ENCODE data around the gene USPL1. TPM values are rescaled to one million over a fixed set of nuclear protein-coding genes. Genes with fewer than 3 reads are reported as not detected.

Gene USPL1
- total RNA-seq, 1 experiment from 2014 or later, result 10.7 TPM

DNA sequence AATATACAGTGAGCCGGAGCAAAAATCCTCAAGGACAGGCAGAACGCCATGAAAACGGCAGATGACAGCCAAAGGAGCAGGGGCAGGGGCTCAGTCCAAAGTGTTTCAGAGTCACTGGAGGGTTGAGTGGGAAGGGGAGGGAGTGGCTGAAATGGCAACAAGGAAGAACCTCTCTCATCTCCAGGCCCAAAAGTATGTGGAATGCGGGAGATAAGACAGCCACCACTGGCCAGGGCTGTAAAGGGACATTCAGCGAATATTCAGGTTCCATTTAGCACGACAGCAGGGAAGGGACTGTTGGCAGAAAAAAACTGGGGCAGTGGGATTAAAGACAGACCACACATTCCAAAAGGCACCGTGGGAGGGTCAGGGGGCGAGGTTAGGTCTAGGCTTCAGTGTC, 48.4 kb downstream of the USPL1 start:
- no peaks in the 10 kb centered on the region for H3K9me3 ChIP-seq (ENCODE audit: insufficient read depth, low read depth)
- H3K4me2 ChIP-seq, result no peak overlapping the region
- H3K4me3 ChIP-seq, result no peak overlapping the region
- POLR2A ChIA-PET (ENCODE audit: unreplicated experiment), result no interaction called here
- H3F3A ChIP-seq (ENCODE audit: insufficient read depth, low read depth), result no peaks in the 10 kb centered on the region
- no peak overlapping the region for H2AFZ ChIP-seq
- TF ChIP-seq EZH2 (IDR thresholded peaks at IDR 0.05; ENCODE audit: low read depth), result no peak
- DNase-seq, result no peak
- H3K27ac ChIP-seq, result no peak overlapping the region
- no peaks in the 10 kb centered on the region for H3K27me3 ChIP-seq (ENCODE audit: insufficient read depth, low read depth)
- no peaks in the 10 kb centered on the region for H3K9me2 ChIP-seq (ENCODE audit: insufficient read depth)
- H3K79me2 ChIP-seq (ENCODE audit: low read depth), result no peaks in the 10 kb centered on the region
- CTCF ChIA-PET, result no interaction called here
- H3K36me3 ChIP-seq (ENCODE audit: low read depth), result no peaks in the 10 kb centered on the region
- H3K4me1 ChIP-seq (replicated peaks; ENCODE audit: insufficient read depth), result no peaks in the 10 kb centered on the region
- H4K20me1 ChIP-seq (ENCODE audit: insufficient read depth), result no peaks in the 10 kb centered on the region
- BruUV-seq (replicated peaks), result no TSS peak
- intact Hi-C loops (cut with micrococcal nuclease; ENCODE audit: unreplicated experiment), result no loop called here

DNA sequence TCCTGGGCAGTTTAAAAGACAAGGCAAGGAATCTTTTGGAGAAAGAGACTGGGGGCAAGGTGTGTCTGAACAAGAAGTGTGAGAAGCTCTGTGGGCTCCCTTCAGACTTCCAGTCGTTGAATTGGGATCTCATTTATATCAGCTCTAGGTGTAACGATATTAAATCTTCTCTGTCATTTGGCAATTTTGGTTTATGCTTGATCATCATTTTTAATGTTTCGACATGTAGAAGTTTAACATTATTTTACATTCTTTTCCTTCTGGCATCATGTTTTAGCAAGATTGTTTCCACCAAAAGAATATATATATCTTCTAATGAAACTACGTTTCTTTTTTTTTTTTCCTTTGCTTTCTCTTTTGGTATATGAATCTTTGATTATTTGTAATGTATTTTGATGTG, 49.3 kb downstream of the USPL1 start:
- ChIA-PET CTCF (no interaction called here), POLR2A (ENCODE audit: unreplicated experiment) (no interaction called here)
- H2AFZ ChIP-seq, result no peak overlapping the region
- no peak overlapping the region for H3K4me3 ChIP-seq
- no peaks in the 10 kb centered on the region for H3K9me3 ChIP-seq (ENCODE audit: insufficient read depth, low read depth)
- TF ChIP-seq, protein P1, sequence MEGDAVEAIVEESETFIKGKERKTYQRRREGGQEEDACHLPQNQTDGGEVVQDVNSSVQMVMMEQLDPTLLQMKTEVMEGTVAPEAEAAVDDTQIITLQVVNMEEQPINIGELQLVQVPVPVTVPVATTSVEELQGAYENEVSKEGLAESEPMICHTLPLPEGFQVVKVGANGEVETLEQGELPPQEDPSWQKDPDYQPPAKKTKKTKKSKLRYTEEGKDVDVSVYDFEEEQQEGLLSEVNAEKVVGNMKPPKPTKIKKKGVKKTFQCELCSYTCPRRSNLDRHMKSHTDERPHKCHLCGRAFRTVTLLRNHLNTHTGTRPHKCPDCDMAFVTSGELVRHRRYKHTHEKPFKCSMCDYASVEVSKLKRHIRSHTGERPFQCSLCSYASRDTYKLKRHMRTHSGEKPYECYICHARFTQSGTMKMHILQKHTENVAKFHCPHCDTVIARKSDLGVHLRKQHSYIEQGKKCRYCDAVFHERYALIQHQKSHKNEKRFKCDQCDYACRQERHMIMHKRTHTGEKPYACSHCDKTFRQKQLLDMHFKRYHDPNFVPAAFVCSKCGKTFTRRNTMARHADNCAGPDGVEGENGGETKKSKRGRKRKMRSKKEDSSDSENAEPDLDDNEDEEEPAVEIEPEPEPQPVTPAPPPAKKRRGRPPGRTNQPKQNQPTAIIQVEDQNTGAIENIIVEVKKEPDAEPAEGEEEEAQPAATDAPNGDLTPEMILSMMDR (conservative IDR thresholded peaks at IDR 0.05), result no peak
- no peak for TF ChIP-seq EZH2 (IDR thresholded peaks at IDR 0.05; ENCODE audit: low read depth)
- H4K20me1 ChIP-seq (ENCODE audit: insufficient read depth), result no peaks in the 10 kb centered on the region
- DNase-seq, result no peak
- no peaks in the 10 kb centered on the region for H3K4me1 ChIP-seq (replicated peaks; ENCODE audit: insufficient read depth)
- no peaks in the 10 kb centered on the region for H3K36me3 ChIP-seq (ENCODE audit: low read depth)
- no peaks in the 10 kb centered on the region for H3K9me2 ChIP-seq (ENCODE audit: insufficient read depth)
- no peaks in the 10 kb centered on the region for H3K79me2 ChIP-seq (ENCODE audit: low read depth)
- intact Hi-C loops (cut with micrococcal nuclease; ENCODE audit: unreplicated experiment), result no loop called here
- no peaks in the 10 kb centered on the region for H3K27me3 ChIP-seq (ENCODE audit: insufficient read depth, low read depth)
- H3F3A ChIP-seq (ENCODE audit: insufficient read depth, low read depth), result no peaks in the 10 kb centered on the region
- no peak overlapping the region for H3K4me2 ChIP-seq
- BruUV-seq (replicated peaks), result no TSS peak
- no peak overlapping the region for H3K27ac ChIP-seq

DNA sequence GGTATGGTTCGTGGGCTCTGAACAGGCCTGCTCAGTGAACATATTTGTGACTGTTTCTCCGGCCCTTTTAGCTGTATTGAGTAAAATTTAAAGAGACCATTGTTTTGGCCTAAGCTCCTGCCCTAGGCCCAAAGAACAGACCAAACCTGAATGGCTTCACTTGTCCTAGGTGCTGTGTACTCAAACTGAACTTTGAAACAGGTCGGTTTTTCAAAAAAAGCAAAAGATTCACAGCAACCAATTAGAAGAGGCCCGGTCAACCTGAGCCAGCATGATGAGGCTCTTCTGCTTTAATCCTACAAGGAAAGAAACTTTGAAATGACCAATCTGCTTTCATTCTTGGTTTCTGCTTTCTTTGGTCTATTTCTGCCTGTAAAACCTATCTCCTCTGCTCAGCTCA, 50.6 kb downstream of the USPL1 start:
- no peak overlapping the region for H3K4me2 ChIP-seq
- ChIA-PET POLR2A (ENCODE audit: unreplicated experiment) (no interaction called here), CTCF (no interaction called here)
- peaks cover 7% of the 10 kb centered on the region; the same call in 1 of the 2 replicates for H3K4me1 ChIP-seq (replicated peaks; ENCODE audit: insufficient read depth)
- no peak overlapping the region for H3K4me3 ChIP-seq
- H3K36me3 ChIP-seq (ENCODE audit: low read depth), result no peaks in the 10 kb centered on the region
- H3F3A ChIP-seq (ENCODE audit: insufficient read depth, low read depth), result 0 out of 2 replicates have a peak, but pooled peaks cover 2% of the 10 kb centered on the region
- no peaks in the 10 kb centered on the region for H3K79me2 ChIP-seq (ENCODE audit: low read depth)
- H2AFZ ChIP-seq, result no peak overlapping the region
- TF ChIP-seq, protein P1 (conservative IDR thresholded peaks at IDR 0.05), result no peak
- TF ChIP-seq EZH2 (IDR thresholded peaks at IDR 0.05; ENCODE audit: low read depth), result no peak
- DNase-seq, result no peak
- no peaks in the 10 kb centered on the region for H3K9me2 ChIP-seq (ENCODE audit: insufficient read depth)
- BruUV-seq (replicated peaks), result no TSS peak
- H3K27me3 ChIP-seq (ENCODE audit: insufficient read depth, low read depth), result no peaks in the 10 kb centered on the region
- H3K9me3 ChIP-seq (ENCODE audit: insufficient read depth, low read depth), result no peaks in the 10 kb centered on the region
- H4K20me1 ChIP-seq (ENCODE audit: insufficient read depth), result no peaks in the 10 kb centered on the region
- H3K27ac ChIP-seq, result no peak overlapping the region
- intact Hi-C loops (cut with micrococcal nuclease; ENCODE audit: unreplicated experiment), result no loop called here

DNA sequence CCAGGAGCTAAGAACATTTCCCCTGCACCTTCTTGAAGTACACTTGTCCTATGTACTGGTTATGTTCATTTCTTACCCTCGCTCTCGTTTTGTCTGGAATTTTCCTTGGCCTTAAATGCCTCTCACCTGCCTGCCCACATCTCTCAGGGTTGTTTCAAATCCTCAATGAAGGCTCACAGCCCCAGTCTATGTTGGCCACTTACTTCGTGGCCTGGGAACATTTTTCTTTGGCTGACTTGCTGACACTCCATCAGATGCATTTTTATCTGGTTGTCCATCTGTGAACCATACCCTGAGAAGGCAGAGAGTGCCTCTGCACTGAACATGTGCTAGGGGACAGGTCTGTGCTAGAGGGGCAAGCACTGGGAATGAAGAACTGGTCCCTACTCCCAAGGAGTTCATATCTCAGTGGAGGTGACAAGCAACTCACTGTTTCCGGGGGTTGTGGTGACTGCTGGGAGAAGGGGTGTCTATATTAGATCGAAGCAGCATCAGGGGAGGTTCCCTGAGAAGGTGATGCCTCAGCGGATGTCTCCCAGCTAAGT, 53.6 kb downstream of the USPL1 start:
- CTCF ChIA-PET, result interaction anchor here (0.6 kb wide), 1 partner anchor 67 kb away, joined by 3 read pairs; no protein-coding TSS in a partner anchor
- no TSS peak for BruUV-seq (replicated peaks)
- POLR2A ChIA-PET (ENCODE audit: unreplicated experiment), result no interaction called here

More for the DNA sequence above, 53.6 kb downstream of the USPL1 start:
- DNase-seq, result no peak
- Histone ChIP-seq H3K4me2 (no peak overlapping the region), H2AFZ (no peak overlapping the region), H3K4me3 (no peak overlapping the region), H3K9me3 (ENCODE audit: insufficient read depth, low read depth) (no peaks in the 10 kb centered on the region), H3K27ac (no peak overlapping the region), H3K36me3 (ENCODE audit: low read depth) (no peaks in the 10 kb centered on the region), H3K4me1 (replicated peaks; ENCODE audit: insufficient read depth) (peaks cover 8% of the 10 kb centered on the region; the same call in 1 of the 2 replicates), H3F3A (ENCODE audit: insufficient read depth, low read depth) (peaks cover 13% of the 10 kb centered on the region; the same call in 1 of the 2 replicates), H3K79me2 (ENCODE audit: low read depth) (no peaks in the 10 kb centered on the region), H3K9me2 (ENCODE audit: insufficient read depth) (no peaks in the 10 kb centered on the region), H3K27me3 (ENCODE audit: insufficient read depth, low read depth) (no peaks in the 10 kb centered on the region), H4K20me1 (ENCODE audit: insufficient read depth) (no peaks in the 10 kb centered on the region)
- TF ChIP-seq, protein P1 (conservative IDR thresholded peaks at IDR 0.05), result no peak
- TF ChIP-seq EZH2 (IDR thresholded peaks at IDR 0.05; ENCODE audit: low read depth), result no peak
- intact Hi-C loops (cut with micrococcal nuclease; ENCODE audit: unreplicated experiment), result loop anchor here (5.0 kb wide), 1 partner anchor 71 kb away; no protein-coding TSS in a partner anchor
